K562 (cell line): ENCODE data around the gene ACHE. TPM values are rescaled to one million over a fixed set of nuclear protein-coding genes. Genes with fewer than 3 reads are reported as not detected.
A peak's percentile ranks its signal among the peaks of the same experiment; 100 is the strongest.

Experiments
- CREM ChIP-seq: IDR thresholded peaks from 2 replicates; pipeline ENCODE4 v1.6.1; 2014; ENCODE audit warnings: antibody characterized with exemption, low read depth
- FOXK2 ChIP-seq, 2 experiments: fragments of 450-650 bp; IDR thresholded peaks in 1 of 2; conservative IDR thresholded peaks in 1 of 2; 2 replicates each; pipeline ENCODE4 v1.6.1; 2016; ENCODE audit warnings: low read depth in 2 of 2, mild to moderate bottlenecking in 1 of 2
- MAX ChIP-seq: sonication (generic); formaldehyde crosslinking; IDR thresholded peaks from 2 replicates; pipeline ENCODE4 v1.9.0; 2022; ENCODE audit warnings: mild to moderate bottlenecking, missing genetic modification reagents
- NR2C1 ChIP-seq, 2 experiments: fragments of 450-650 bp; IDR thresholded peaks; 2 replicates each; pipeline ENCODE4 v1.6.1; 2017; ENCODE audit warnings: mild to moderate bottlenecking in 2 of 2, antibody characterized with exemption in 1 of 2, inconsistent platforms in 1 of 2, missing compliant biosample characterization in 1 of 2, missing genetic modification characterization in 1 of 2
- POLR2AphosphoS5 ChIP-seq: IDR thresholded peaks from 2 replicates; pipeline ENCODE4 v1.6.1; 2011; ENCODE audit warnings: mild to moderate bottlenecking, low read depth, low read length, moderate library complexity; ENCODE audit not compliant: control insufficient read depth, insufficient read depth
- PURB ChIP-seq: sonication (generic); formaldehyde crosslinking; IDR thresholded peaks from 2 replicates; pipeline ENCODE4 v1.9.0; 2021; ENCODE audit warnings: low read depth, mild to moderate bottlenecking, missing genetic modification reagents
- RFX7 ChIP-seq: fragments of 250-450 bp; sonication (Bioruptor Pico); IDR thresholded peaks from 2 replicates; pipeline ENCODE4 v1.5.1; 2021; ENCODE audit warnings: mild to moderate bottlenecking
- STAG1 ChIP-seq: sonication (generic); formaldehyde crosslinking; IDR thresholded peaks from 2 replicates; pipeline ENCODE4 v1.5.0; 2020; ENCODE audit warnings: missing genetic modification reagents, borderline replicate concordance
- TCF7L2 ChIP-seq: fragments of 150-350 bp; IDR thresholded peaks from 2 replicates; pipeline ENCODE4 v1.6.1; 2016; ENCODE audit warnings: low read depth, mild to moderate bottlenecking, low read length, moderate library complexity
- YBX1 ChIP-seq: fragments of 450-650 bp; IDR thresholded peaks from 2 replicates; pipeline ENCODE4 v1.7.1; 2016; ENCODE audit warnings: mild to moderate bottlenecking
- ZNF316 ChIP-seq: fragments of 450-650 bp; IDR thresholded peaks from 2 replicates; pipeline ENCODE4 v1.6.1; 2016
- ZNF639 ChIP-seq, 2 experiments: fragments of 200-800 bp in 1 of 2; sonication (Bioruptor generic) in 1 of 2; sonication (generic) in 1 of 2; formaldehyde crosslinking in 1 of 2; IDR thresholded peaks in 1 of 2; conservative IDR thresholded peaks in 1 of 2; 2 replicates each; pipeline versions ENCODE4 v1.5.0 to v1.6.1; 2016 to 2020; ENCODE audit warnings: missing compliant biosample characterization in 1 of 2, missing genetic modification characterization in 1 of 2, missing genetic modification reagents in 1 of 2
- polyA plus RNA-seq, 8 experiments: library from polyadenylated mRNA; depleted of rRNA in 4 of 8; stranded (reverse) in 5 of 8; unstranded in 3 of 8; fragments of >200 nt; fragmentation: Nextera tagmentation in 2 of 8; fragmentation: Illumina TruSeq in 1 of 8; extraction: Ambion mirVana in 2 of 8; extraction: Trizol in 1 of 8; gene quantifications; 2 replicates each; pipeline versions ENCODE4 v1.2.1 to v1.2.3, GENCODE V29; 2011 to 2014; ENCODE audit warnings: inconsistent platforms in 1 of 8, missing spikeins in 1 of 8
- total RNA-seq, 7 experiments: library from RNA; depleted of rRNA in 6 of 7; stranded (reverse); fragments of >200 nt in 6 of 7; fragmentation: Illumina TruSeq in 2 of 7; extraction: Trizol in 2 of 7; gene quantifications; 2 replicates each; pipeline versions ENCODE4 v1.2.1 to v1.2.3, GENCODE V29; 2011 to 2021; ENCODE audit warnings: low replicate concordance in 1 of 7
- TF ChIP-seq, protein P1 (sequence below): fragments of 250-450 bp; sonication (Bioruptor Pico); IDR thresholded peaks from 2 replicates; pipeline ENCODE4 v1.4.0; 2020
- TF ChIP-seq, protein P2 (sequence below): IDR thresholded peaks from 3 replicates; pipeline ENCODE4 v1.6.1; 2011; ENCODE audit warnings: borderline replicate concordance, mild to moderate bottlenecking; ENCODE audit not compliant: insufficient read length, insufficient read depth

Gene ACHE
- total and polyA plus RNA-seq, 9 of the 15 experiments (the other 6 are each of a cell fraction or from before 2014, with no cell fraction given) = 0.04 to 8.8 (median 1.9) TPM

DNA sequence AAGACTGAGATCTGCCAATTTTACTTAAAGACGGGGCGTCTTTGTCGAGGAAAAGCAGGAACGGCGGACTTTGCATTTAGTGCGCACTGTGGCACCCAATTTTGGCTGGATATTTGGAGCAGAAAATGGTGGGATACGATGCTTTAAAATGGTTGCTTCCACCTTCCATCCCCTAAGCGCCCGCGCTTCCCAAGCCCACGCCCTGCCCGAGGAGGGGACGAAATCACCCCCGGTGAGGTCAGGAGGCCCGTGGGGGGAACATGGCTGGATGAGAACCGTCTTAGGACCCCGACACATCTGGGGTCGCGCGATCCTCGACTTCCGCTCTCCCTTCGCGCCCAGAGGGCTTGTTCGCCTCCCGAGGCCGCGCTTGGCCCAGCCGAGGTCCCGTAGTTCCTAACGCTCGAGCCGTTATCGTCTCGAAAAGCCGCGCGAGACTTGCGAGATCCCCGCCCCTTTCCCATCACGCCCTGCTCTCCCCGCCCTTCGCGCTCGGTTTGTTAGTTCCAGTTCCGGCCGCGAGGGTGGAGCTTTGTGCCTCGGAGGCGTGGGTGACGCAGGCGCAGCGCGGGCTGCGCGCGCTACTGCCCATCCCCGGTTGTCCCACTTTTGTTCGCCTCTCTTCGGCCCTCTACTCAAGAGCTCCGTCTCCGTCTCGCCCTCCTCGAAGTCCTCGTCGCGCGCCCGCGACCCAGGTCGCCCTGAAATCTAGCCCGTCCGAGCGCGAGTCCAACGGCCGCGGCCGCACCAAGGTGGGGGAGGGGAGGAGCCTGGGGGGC, 20.9 kb downstream of the ACHE start, which contains the start of gene SRRT (continued):
- TF ChIP-seq MAX (CRISPR knock-in tag) (peak; percentile 69; the same call in 1 of the 2 replicates), ZNF639 (CRISPR knock-in tag; conservative IDR thresholded peaks at IDR 0.05 in 1 of 2, IDR thresholded peaks at IDR 0.05 in 1 of 2) (peak in 1 of 2 experiments; percentile 92; a peak in 2 of 4 replicates), YBX1 (no peak), POLR2AphosphoS5 (peak; percentile 92), ZNF316 (peak; percentile 84), TCF7L2 (no peak), FOXK2 (conservative IDR thresholded peaks at IDR 0.05 in 1 of 2, IDR thresholded peaks at IDR 0.05 in 1 of 2; ENCODE audit: low read depth in 2 of 2) (peak in 1 of 2 experiments; percentile 52; a peak in 1 of 4 replicates), STAG1 (CRISPR knock-in tag) (no peak; the same call in 1 of the 2 replicates), PURB (CRISPR knock-in tag) (no peak), CREM (peak; percentile 88), RFX7 (CRISPR knock-in tag) (no peak), NR2C1 (IDR thresholded peaks at IDR 0.05) (peak; percentile 29; the same call in 1 of the 2 replicates), NR2C1 (tag; IDR thresholded peaks at IDR 0.05) (peak; percentile 60; the same call in 1 of the 2 replicates)
- TF ChIP-seq, protein P1, sequence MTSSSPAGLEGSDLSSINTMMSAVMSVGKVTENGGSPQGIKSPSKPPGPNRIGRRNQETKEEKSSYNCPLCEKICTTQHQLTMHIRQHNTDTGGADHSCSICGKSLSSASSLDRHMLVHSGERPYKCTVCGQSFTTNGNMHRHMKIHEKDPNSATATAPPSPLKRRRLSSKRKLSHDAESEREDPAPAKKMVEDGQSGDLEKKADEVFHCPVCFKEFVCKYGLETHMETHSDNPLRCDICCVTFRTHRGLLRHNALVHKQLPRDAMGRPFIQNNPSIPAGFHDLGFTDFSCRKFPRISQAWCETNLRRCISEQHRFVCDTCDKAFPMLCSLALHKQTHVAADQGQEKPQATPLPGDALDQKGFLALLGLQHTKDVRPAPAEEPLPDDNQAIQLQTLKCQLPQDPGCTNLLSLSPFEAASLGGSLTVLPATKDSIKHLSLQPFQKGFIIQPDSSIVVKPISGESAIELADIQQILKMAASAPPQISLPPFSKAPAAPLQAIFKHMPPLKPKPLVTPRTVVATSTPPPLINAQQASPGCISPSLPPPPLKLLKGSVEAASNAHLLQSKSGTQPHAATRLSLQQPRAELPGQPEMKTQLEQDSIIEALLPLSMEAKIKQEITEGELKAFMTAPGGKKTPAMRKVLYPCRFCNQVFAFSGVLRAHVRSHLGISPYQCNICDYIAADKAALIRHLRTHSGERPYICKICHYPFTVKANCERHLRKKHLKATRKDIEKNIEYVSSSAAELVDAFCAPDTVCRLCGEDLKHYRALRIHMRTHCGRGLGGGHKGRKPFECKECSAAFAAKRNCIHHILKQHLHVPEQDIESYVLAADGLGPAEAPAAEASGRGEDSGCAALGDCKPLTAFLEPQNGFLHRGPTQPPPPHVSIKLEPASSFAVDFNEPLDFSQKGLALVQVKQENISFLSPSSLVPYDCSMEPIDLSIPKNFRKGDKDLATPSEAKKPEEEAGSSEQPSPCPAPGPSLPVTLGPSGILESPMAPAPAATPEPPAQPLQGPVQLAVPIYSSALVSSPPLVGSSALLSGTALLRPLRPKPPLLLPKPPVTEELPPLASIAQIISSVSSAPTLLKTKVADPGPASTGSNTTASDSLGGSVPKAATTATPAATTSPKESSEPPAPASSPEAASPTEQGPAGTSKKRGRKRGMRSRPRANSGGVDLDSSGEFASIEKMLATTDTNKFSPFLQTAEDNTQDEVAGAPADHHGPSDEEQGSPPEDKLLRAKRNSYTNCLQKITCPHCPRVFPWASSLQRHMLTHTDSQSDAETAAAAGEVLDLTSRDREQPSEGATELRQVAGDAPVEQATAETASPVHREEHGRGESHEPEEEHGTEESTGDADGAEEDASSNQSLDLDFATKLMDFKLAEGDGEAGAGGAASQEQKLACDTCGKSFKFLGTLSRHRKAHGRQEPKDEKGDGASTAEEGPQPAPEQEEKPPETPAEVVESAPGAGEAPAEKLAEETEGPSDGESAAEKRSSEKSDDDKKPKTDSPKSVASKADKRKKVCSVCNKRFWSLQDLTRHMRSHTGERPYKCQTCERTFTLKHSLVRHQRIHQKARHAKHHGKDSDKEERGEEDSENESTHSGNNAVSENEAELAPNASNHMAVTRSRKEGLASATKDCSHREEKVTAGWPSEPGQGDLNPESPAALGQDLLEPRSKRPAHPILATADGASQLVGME = peak; percentile 90; the same call in 1 of the 2 replicates
- TF ChIP-seq, protein P2, sequence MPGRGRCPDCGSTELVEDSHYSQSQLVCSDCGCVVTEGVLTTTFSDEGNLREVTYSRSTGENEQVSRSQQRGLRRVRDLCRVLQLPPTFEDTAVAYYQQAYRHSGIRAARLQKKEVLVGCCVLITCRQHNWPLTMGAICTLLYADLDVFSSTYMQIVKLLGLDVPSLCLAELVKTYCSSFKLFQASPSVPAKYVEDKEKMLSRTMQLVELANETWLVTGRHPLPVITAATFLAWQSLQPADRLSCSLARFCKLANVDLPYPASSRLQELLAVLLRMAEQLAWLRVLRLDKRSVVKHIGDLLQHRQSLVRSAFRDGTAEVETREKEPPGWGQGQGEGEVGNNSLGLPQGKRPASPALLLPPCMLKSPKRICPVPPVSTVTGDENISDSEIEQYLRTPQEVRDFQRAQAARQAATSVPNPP = no peak
